ENCODE results near the gene CACHD1. TPM values are rescaled to one million over a fixed set of nuclear protein-coding genes. Genes with fewer than 3 reads are reported as not detected.

CACHD1 gene
- total and polyA plus RNA-seq, 2 of the 8 experiments (the other 6 are each of a cell fraction or from before 2014, with no cell fraction given), result 22.2 to 42.5 TPM

GRCh38 chr1:64532646-64533045 lies 62.7 kb downstream of the CACHD1 start:
- H2BK120ac ChIP-seq (replicated peaks; ENCODE audit: low read depth, low read length), result no peak overlapping the region
- no peak overlapping the region for H2BK5ac ChIP-seq (ENCODE audit: low read depth, low read length)
- H3K27me3 ChIP-seq (replicated peaks in 1 of 4; ENCODE audit: control insufficient read depth in 3 of 4, extremely low read depth in 1 of 4, insufficient read depth in 3 of 4, low read length in 3 of 4), result no peaks in the 10 kb centered on the region
- H4K20me1 ChIP-seq (replicated peaks in 1 of 2; ENCODE audit: control insufficient read depth in 1 of 2, insufficient read depth in 2 of 2, low read length in 2 of 2), result peaks cover 15 to 16% of the 10 kb centered on the region in 2 experiments
- H3K18ac ChIP-seq (ENCODE audit: extremely low read depth, low read length), result no peak overlapping the region
- H3K79me2 ChIP-seq (ENCODE audit: control insufficient read depth in 1 of 2, insufficient read depth in 2 of 2, low read length in 2 of 2), result peaks cover 4 to 97% of the 10 kb centered on the region in 2 experiments; a peak in 3 of 4 replicates
- H3K9me3 ChIP-seq (ENCODE audit: insufficient read depth in 2 of 2, low read depth in 1 of 2, low read length in 1 of 2), result no peaks in the 10 kb centered on the region
- FAIRE-seq (no peak), DNase-seq (ENCODE audit: low read depth in 1 of 2, low spot score in 2 of 2) (no peak)
- H3K36me3 ChIP-seq (ENCODE audit: control insufficient read depth in 2 of 4, insufficient read depth in 4 of 4, low read length in 3 of 4), result no peaks in the 10 kb centered on the region
- H3K4me1 ChIP-seq (replicated peaks in 1 of 4; ENCODE audit: control insufficient read depth in 3 of 4, insufficient read depth in 4 of 4, low read length in 3 of 4), result peaks cover 0 to 15% (median 1%) of the 10 kb centered on the region in 4 experiments; a peak in 2 of 7 replicates
- 86% methylated on average over 2 of the region's 2 CpGs; no CpG with 5 or more reads in 1 of the 2 experiments for WGBS, 2 experiments (ENCODE audit: extremely low coverage in 1 of 2, insufficient coverage in 1 of 2, insufficient read length in 1 of 2, insufficient replicate concordance in 2 of 2, low coverage in 1 of 2, low lambda C conversion rate in 2 of 2, missing lambda C conversion rate in 1 of 2)
- no peak overlapping the region for H4K8ac ChIP-seq (ENCODE audit: extremely low read depth, insufficient read depth, low read length)
- CTCF ChIA-PET (ENCODE audit: partially characterized antibody), result interaction anchor here (0.9 kb wide), 1 partner anchor 36 kb away, joined by 3 read pairs; no protein-coding TSS in a partner anchor
- H3K56ac ChIP-seq (replicated peaks; ENCODE audit: insufficient read length, low read depth, low read length), result no peak overlapping the region
- H2BK15ac ChIP-seq (ENCODE audit: low read length), result no peak overlapping the region
- no peak overlapping the region for H3K4ac ChIP-seq (replicated peaks; ENCODE audit: insufficient read length, low read depth, low read length)
- no peak overlapping the region for H3K14ac ChIP-seq (ENCODE audit: insufficient read length)
- POLR2A ChIA-PET (ENCODE audit: partially characterized antibody), result interaction anchor here (1.6 kb wide), 1 partner anchor 14 kb away, joined by 5 read pairs; no protein-coding TSS in a partner anchor
- no peak overlapping the region for H2AFZ ChIP-seq (ENCODE audit: low read length)
- H4K5ac ChIP-seq (ENCODE audit: insufficient read length, low read depth, low read length), result no peak overlapping the region
- H3K9ac ChIP-seq (replicated peaks in 1 of 4; ENCODE audit: extremely low read depth in 1 of 4, low read depth in 3 of 4, low read length in 3 of 4), result no peak overlapping the region
- no peak overlapping the region for H2BK12ac ChIP-seq (ENCODE audit: low read depth, low read length)
- H3K23ac ChIP-seq (ENCODE audit: insufficient read length), result no peak overlapping the region
- TF ChIP-seq MAX (IDR thresholded peaks at IDR 0.05) (no peak), BRCA1 (IDR thresholded peaks at IDR 0.05; ENCODE audit: low read depth, low read length) (no peak), BCL11A (IDR thresholded peaks at IDR 0.05; ENCODE audit: low read depth in 2 of 2, low read length in 2 of 2) (no peak), EZH2 (IDR thresholded peaks at IDR 0.05; ENCODE audit: low read depth, low read length, severe bottlenecking) (no peak)
- H3K27ac ChIP-seq (ENCODE audit: low read depth, low read length), result no peak overlapping the region; the same call in 1 of the 2 replicates
- no peak overlapping the region for H3K4me3 ChIP-seq (ENCODE audit: extremely low read depth in 1 of 4, insufficient read depth in 2 of 4, low read depth in 3 of 4, low read length in 4 of 4)
- H4K91ac ChIP-seq (replicated peaks; ENCODE audit: insufficient read length, low read length), result no peak overlapping the region
- H3K79me1 ChIP-seq (ENCODE audit: low read depth, low read length), result peaks cover 6% of the 10 kb centered on the region
- no peaks in the 10 kb centered on the region for H3K23me2 ChIP-seq (ENCODE audit: low read depth, low read length)
- H2BK20ac ChIP-seq (ENCODE audit: low read length), result no peak overlapping the region
- no peak overlapping the region for H3K4me2 ChIP-seq (ENCODE audit: insufficient read depth in 1 of 2, low read depth in 2 of 2, low read length in 2 of 2)
- H2AK5ac ChIP-seq (ENCODE audit: low read depth, low read length), result no peak overlapping the region

All from H1 (cell line).